Astrocyte of the cerebellum (primary cell): ENCODE data around the gene WBP11.

Experiments
- DNase-seq: peaks from one replicate; pipeline ENCODE4 v3.0.0-alpha.2; 2011; ENCODE audit warnings: low read depth
- H3K4me3 ChIP-seq: 2 replicates; pipeline ENCODE4 v1.5.1; 2011; ENCODE audit warnings: mild to moderate bottlenecking, low read depth, low read length, moderate library complexity
- CTCF ChIP-seq: IDR thresholded peaks from 2 replicates; pipeline ENCODE4 v1.5.1; 2012; ENCODE audit warnings: low read length, low read depth, moderate library complexity, mild to moderate bottlenecking; ENCODE audit errors: missing control alignments
- in situ Hi-C: cut with HindIII; loops from 2 replicates; pipeline ENCODE4 v1.10.0; 2017; ENCODE audit warnings: low sequenced_read_pairs

WBP11 gene

DNA sequence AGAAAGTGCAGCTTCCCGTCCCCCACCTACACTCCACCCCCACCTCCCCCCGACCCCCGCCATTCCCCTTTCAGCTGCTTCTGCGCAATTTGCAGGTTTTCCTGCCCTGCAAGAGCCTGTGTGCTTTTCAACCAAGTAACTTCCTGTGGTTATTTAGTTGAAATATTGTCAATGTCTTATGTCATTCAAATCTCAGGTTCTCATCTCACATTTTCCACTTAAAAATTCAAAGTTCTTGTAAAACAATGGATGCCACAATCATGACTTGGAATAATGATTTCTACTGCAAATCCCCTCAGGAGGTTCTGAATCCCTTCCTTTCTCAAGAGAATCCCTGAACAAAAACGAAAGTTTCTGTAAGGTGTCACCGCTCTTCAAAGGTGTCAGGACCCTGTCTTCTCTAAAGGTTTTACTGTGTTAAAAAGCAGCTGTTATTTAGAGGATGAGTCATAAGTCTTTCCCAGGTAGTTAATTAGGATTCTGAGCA lies 31.6 kb downstream of the WBP11 start:
- in situ Hi-C loops, result no loop called here
- H3K4me3 ChIP-seq, result no peak overlapping the region
- TF ChIP-seq CTCF, result no peak
- no peak for DNase-seq

DNA sequence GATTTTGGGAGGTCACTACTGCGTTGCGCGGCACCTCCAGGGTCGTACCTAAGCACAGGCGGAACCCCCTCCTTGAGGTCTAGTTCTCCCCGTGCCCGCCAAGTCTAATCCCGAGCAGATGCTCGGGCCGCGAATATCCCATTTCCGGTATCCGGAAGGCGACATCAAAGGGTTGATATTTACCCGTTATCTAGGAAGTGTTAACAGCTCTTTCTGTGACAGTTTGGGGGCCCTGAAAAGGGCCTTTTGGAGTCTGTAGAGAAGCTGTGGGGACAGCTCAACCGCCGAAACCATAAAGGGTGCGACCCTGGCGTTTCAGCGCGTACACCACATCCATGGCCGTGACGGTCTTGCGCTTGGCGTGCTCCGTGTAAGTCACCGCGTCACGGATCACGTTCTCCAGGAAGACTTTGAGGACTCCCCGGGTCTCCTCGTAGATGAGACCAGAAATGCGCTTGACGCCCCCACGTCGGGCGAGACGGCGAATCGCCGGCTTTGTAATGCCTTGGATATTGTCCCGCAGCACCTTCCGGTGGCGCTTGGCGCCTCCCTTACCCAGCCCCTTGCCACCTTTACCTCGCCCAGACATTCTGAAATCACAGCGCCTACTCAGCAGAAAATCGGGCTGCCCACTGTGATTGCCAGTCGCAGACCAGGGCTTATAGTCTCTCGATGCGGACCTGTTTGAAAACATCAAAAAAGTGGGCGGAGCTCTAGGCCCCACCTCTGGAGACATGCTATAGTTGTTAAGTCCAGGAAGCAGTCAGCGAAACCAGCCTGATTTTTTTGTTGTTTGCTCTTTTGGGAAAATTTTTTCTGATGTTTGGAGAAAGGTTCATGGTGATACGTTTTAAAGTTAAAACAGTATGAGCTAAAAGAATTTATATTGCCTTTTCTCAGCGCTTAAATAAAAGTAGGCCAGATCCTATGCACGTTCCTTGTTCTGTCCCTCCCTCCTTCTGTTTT lies 32.5 kb downstream of the WBP11 start:
- TF ChIP-seq CTCF, result no peak
- in situ Hi-C loops, result no loop called here
- peak; percentile 78 for DNase-seq
- peak overlapping the region; percentile 88 for H3K4me3 ChIP-seq

DNA sequence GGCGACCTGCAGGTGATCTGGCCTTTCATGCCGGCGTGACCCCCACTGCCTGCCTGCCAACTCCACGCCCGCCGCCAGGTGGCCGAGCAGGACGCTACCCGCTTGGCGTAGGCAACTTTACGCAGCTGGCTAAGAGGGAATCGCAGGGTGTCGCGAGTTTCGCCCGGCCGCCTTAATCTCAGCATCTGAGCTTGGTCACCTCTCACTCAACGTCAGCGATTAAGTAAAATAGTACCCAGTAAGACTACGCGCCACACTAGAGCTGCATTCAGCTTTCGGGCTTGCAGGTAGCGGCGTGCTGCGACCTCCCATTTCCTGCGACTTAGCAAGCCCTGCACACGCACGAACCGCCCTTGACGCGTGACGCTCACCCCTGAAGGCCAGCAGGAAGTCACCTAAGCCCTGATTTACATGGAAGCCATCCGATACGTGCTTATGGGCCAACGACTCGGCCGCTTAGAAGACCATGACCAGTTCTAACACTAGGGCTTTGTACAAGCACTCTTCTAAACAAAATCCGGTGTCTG lies 33.2 kb downstream of the WBP11 start:
- no peak for DNase-seq
- in situ Hi-C loops, result no loop called here
- TF ChIP-seq CTCF, result peak; percentile 71
- peak overlapping the region; percentile 88 for H3K4me3 ChIP-seq

GRCh38 chr12:14769466-14769968 lies 33.8 kb downstream of the WBP11 start:
- peak overlapping the region; percentile 88 for H3K4me3 ChIP-seq
- no peak for DNase-seq
- TF ChIP-seq CTCF, result no peak
- in situ Hi-C loops, result no loop called here

- H3K4me3 ChIP-seq, result peak overlapping the region; percentile 88
- no peak for DNase-seq
- in situ Hi-C loops, result no loop called here
- no peak for TF ChIP-seq CTCF
These were observed 34.4 kb downstream of the WBP11 start for GRCh38 chr12:14768823-14769405.

GRCh38 chr12:14767617-14768016 lies 35.7 kb downstream of the WBP11 start:
- DNase-seq, result no peak
- in situ Hi-C loops, result no loop called here
- H3K4me3 ChIP-seq, result no peak overlapping the region
- no peak for TF ChIP-seq CTCF
